Stimulated activated CD8-positive, alpha-beta memory T cell treated with anti-CD3 and anti-CD28 coated beads, Interleukin-15, amount 100 ng/mL, for 48 hours (primary cell): ENCODE results near the gene EXOC6B.

Experiments
- DNase-seq, 2 donors: peaks; one replicate each; pipeline ENCODE4 v3.0.0-alpha.2; 2020; ENCODE audit warnings: low read depth in 2 of 2

The EXOC6B gene

DNA sequence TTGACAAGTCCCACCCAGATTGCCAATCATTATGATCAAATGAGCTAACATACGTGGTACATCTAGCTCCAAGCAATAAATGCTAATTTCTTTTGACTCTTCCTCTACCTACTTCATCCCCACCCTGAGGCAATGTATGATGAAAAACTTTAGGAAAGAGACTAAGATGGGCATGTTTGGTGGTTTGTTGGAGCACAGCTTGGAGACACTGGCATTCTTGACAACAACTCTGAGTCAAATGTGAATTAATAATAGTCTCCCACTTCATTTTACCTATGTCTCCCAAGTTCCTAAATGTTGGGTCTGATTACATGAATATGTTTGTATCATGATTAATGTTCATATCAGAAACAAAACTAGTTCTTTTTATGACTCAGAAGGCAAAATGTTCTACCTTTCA, 36.6 kb downstream of the EXOC6B start:
- DNase-seq: no peak

DNA sequence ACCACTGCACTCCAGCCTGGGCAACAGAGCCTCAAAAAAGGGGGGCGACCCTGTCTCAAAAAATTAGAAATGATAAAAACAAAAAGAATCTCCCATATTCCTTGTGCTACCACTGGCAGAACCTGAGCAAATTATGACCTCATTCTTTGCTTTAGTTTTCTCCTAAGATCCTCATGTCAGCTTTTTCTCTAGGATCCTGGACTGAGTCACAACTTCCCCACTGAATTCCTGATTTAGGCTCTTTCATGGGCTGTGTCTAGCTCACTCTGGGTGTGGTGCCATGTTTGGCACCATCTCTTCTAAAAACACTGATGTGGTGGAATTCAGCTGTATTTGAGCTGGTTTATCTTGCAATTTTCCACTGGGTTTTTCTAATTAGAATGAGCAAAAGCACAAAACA, 37.1 kb downstream of the EXOC6B start:
- no peak for DNase-seq

DNA sequence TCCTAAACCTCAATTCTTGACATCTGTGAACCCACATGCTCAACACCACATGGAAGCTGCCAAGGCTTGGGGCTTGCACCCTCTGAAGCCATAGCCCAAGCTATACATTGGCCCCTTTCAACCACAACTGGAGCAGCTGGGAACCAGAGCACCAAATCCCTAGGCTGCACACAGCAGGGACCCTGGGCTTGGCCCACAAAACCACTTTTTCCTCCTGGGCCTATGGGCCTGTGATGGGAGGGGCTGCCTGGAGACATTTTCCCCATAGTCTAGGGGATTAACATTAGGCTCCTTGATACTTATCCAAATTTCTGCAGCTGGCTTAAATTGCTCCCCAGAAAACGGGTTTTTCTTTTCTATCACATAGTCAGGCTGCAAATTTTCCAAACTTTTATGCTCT, 40.3 kb downstream of the EXOC6B start:
- DNase-seq: no peak

DNA sequence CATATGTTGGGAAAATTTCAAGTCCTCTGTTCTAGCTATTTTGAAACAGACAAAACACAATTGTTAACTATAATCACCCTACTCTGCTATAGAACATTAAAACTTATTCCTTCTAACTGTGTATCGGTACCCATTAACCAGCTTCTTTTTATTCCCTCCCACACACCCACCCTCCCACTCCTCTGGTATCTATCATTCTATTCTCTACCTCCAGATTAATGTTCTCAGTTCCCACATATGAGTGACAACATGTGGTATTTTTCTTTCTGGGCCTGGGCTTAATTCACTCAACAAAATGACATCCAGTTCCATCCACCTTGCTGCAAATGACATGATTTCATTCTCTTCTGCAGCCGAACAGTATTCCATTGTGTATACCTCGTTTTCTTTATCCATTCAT, 43.3 kb downstream of the EXOC6B start:
- DNase-seq: no peak

- DNase-seq: no peak
Measured at GRCh38 chr2:72781480-72781879, 44.4 kb downstream of the EXOC6B start.

DNA sequence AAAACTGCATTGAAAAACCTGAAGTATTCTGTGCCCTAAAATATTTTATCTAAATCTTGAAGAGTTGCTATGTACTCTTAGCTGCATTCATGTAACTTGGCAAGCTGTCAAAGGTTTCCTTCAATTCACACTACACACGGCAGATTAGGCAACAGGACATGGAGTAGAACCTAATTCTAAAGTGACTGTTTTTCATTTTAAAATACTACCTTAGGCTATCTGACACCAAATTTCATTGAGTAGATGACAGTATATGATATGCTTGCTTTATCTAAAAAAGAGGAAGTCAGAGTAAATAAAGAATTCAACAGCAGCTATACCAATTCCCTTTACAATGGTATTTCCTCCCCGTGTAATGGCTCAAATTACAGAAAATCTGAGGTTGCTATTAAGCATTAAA, 45.4 kb downstream of the EXOC6B start:
- no peak for DNase-seq

GRCh38 chr2:72779495-72779894, 46.3 kb downstream of the EXOC6B start:
- DNase-seq: no peak

DNA sequence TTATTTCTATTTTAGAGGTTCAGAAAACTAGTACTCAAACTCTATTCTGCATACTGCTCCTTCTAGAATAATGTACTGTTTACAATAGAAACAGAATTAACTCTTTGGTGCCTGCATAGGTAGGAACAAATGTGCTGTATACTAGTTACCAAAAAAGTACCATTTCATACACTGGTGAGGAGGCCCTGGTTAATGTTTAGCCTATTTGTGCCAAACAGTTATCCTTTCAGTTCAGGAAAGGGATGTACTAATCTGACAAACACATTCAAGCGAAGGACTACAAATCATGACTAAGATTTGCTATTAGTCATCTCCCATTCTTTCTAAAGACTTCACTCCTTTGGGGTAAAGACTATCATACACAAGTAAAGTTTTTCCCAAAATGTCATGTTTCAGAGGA, 47.4 kb downstream of the EXOC6B start:
- no peak for DNase-seq

- peak in 1 of 2 donors; percentile 10 for DNase-seq
Measured at GRCh38 chr2:72770879-72771461, 54.9 kb downstream of the EXOC6B start.

- DNase-seq: no peak
Measured at GRCh38 chr2:72765997-72766609, 59.7 kb downstream of the EXOC6B start.

GRCh38 chr2:72762276-72762675, 63.6 kb downstream of the EXOC6B start:
- DNase-seq: no peak

DNA sequence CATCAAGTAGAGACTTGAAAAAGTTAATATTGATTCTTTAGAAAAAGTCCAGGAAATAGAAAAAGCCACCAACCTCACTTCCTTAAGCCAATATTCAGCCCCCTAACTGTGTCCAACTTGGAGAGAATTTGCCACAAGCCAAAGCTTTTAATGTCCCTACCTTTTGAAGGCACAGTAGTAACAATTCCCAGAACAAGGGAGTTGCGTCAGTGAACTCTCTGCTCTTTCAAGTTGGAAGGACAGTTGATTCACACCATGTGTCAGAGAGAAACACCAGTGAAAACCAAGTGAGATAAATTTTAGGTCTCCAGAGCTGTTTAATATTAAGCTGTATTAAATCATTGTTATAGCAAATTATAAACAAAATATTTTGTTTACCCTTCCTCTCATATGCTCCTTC, 66.1 kb downstream of the EXOC6B start:
- no peak for DNase-seq

DNA sequence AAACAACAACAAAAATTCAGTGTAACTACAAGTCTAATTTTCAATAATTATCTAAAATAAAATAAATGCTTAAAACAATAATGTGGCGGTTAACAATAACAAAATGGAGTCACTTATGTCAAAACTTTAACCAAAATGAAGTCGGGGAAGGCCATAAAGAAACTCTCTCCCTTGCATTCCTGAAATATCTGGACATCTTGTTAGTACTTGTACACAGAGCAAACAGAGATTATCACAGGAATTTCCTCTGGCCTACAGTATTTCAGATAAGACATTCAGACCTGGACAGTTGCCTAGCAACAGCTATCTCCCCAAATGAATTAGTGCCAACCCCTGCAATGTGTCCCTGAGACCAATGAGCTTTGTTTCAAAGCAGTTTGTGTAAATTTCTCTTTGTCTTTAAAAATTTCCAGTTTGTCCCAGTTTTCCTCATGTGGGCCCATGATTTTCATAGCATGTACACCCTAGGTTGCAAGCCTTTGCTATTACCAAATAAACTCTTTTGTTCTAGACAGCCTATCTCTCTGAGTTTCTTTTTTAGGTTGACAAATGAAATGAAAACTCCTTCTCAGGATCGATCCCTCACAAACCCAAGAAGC, 68.6 kb downstream of the EXOC6B start:
- no peak for DNase-seq

DNA sequence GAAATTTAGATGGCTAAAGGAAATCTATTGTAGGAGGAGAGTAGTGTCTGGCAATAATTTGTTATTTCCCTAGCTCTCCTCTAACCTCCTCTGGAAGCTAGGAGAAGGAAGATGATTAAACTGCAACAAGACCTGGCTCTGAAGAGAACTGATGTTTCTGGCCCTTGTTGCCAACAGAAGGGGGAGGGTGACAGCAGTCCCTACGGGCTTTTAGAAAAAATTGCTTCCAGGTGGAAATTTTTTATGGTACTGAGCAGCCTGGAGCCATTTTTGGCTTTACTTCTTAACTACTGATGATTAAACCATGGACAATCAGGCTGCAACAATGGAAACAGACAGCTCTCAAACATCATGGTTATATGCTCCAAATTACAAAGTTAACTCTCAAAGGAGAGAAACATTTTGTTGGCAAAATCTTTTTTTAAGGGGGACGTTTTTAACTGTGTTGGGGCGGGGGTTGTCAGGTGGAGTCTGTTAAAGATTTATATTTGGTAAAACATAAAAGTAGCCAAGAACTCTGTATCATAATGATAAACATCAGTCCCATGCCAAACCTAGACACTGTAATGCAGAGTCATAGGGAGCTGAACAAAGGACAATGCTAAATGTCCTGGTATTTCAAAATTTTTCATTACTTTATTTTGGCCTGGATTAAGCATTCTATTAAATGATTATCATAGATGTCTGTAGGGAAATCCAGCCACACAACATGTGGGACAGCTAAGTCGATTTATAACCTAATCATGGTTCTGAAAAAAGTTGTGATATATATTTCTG, 70.0 kb downstream of the EXOC6B start:
- DNase-seq: no peak

DNA sequence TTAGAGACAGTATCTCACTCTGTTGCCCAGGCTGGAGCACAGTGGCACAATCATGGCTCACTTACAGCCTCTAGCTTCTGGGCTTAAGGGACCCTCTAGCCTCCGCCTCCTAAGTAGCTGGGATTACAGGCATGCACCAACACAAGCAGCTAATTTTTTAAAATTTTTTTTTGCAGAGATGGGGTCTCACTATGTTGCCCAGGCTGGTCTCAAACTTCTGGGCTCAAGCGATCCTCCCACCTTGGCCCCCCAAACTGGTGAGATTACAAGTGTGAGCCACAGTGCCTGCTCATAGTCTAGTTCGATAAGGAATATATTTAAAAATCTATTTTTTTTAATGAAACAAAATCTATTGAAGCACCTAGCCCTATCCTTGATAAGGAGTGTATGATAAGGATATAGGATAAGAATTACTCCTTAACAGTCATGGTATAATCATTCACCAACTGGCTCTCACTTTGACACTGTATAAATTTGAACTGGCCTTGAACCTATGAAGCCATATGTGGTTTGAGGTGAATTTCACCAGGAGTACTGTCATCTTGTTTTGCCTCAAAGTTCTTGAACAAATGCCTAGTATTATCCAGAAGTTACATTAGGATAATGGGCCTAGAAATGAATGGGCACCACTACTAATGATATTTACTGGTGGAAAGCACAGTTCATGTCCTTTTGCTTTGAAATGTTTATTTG, 71.1 kb downstream of the EXOC6B start:
- DNase-seq: no peak

- DNase-seq: no peak
Measured at GRCh38 chr2:72750977-72751639, 74.7 kb downstream of the EXOC6B start.

GRCh38 chr2:72750466-72750865, 75.4 kb downstream of the EXOC6B start:
- DNase-seq: no peak

DNA sequence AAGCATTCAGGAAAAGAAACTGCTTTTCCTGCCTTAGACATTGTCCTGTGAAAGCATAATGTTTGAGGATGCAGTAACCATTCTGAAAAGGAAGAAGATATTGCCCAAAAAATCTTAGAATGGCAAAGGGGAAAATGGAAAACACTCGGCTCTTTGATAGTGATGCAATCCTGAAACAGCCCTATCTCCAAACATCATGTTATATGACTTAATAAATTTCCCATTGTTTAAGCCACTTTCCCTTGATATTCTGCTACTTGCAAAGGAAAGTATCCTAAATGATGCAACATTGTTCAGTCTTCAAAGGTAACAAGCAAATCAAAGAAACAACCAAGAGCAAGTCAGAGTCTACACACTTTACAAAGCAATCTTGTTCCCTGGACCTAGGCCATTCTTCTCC, 78.5 kb downstream of the EXOC6B start:
- DNase-seq: no peak

- DNase-seq: no peak
Measured at GRCh38 chr2:72745679-72746368, 80.0 kb downstream of the EXOC6B start.

DNA sequence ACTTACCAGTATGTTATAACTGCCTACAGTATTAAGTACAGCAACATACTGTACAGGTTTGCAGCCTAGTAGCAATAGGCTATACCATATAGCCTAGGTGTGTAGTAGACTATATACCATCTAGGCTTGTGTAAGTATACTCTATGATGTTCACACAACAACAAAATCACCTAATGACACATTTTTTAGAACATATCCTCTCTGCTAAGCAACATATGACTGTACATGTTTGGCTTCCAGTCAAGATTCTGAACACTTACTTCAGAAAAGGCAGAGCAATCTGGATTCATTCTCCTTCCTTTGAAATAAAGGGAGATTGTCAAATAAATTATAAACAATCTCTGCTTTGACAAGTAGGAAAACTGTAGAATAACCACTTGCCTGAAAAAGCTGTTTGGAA, 81.8 kb downstream of the EXOC6B start:
- DNase-seq: no peak

GRCh38 chr2:72743481-72743880, 82.4 kb downstream of the EXOC6B start:
- no peak for DNase-seq
